SIG-M5 (cell line): ENCODE results near the gene UNCX.
"Not testable (repeated sequence)": the region's sequence is repeated elsewhere in the genome, so short reads cannot be mapped to it uniquely, and the experiment has no call there.

ENCODE experiments used
- DNase-seq: peaks from one replicate; lab custom pipeline; 2025; lab: John Stamatoyannopoulos, UW

The UNCX gene

DNA sequence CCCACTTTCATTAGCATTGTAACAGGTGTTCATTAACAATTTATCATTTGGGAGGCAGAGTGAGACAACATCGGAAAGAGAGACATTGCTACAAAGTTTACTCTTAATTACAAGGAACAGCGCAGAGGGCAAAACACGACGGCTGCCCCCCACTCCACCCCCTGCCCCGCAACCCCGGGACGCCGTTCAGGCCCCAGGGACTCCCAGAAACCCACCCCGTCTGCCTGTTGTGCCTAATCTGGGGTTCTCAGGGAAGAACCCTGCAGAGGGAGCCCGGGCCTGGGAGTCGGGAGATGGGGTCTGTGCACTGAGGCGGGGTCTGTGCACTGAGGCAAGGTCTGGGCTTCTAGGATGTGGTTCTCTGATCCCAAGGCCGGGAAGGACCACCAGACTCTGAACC, 25.2 kb downstream of the UNCX start:
- DNase-seq, result no peak

DNA sequence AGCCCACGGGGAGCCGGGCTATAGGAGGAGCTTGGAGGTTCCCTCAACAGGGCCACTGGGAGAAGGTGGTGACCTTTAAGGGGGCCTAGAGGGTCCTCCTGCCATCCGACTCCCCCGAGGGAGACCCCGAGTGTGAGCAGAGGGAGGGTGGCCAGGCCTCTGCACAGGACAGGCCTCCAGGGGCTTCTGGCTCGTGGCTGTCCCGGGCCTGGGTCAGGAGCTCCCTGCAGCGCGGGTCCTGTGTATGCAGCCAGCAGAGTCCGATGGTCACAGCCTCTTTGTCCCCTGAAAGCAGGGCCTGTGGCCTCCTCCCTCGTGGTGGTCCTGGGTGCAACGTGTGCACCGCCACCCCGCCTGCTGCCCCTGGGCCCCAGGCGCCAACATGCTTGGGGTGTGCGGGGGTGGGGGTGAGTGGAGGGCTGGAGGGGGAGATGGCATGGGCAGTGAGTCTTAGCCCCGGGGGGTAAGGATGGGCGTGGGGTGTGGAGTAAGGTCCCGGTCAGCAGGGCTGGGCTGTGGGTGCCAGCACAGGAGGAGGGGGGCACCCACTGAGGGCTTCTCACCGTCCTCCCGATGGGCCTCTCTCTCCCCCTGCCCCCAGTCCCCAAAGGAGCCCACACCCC, 27.1 kb downstream of the UNCX start:
- no peak for DNase-seq

DNA sequence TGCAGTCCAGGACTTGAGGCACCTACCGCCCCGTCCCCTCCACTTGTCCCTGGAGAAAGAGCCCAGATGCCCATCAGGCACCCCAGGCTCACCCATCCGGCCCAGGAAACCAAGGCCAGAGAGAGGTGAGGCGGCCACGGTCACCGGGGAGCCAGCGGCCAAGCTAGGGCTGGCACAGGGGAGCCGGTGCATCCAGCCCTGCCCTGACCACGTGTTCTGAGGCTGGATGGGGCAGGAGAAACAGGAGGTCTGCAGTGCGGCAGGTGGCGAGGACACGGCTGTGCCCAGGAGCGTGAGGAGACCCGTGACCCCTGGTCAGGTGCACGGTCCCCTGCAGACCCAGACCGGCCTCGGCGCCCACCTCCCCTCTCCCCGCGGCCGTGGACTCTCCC, 27.6 kb downstream of the UNCX start:
- no peak for DNase-seq

DNA sequence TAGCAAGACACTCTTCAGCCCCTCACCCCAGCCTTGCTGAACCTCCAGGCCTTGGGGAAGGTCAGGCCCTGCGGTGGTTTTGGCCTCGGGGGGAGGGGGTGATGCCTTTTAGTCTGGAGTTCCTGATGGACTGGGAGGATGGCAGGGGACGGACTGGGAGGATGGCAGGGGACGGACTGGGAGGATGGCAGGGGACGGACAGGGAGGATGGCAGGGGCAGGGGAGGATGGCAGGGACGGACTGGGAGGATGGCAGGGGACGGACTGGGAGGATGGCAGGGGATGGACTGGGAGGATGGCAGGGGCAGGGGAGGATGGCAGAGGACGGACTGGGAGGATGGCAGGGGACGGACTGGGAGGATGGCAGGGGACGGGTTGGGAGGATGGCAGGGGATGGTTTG, 28.4 kb downstream of the UNCX start:
- not testable (repeated sequence) for DNase-seq

DNA sequence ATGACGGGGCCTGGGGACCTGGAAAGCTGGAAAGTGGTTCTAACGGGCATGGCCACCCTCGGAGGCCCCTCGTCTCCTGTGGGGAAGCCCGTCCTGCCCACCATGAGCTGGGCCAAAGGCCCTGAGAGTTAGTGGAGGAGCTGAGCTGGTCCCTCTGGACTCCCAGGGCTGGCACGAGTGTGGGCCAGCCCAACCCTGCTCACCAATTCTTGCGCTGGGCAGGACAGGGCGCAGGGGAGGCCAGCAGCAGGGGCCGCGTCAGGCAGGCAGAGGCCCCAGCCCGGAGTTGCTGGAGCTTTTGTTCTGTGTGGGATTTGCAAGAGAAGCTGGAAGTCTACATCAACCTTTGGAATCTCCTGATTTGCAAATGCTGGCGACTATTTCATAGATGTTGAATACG, 29.8 kb downstream of the UNCX start:
- no peak for DNase-seq

DNA sequence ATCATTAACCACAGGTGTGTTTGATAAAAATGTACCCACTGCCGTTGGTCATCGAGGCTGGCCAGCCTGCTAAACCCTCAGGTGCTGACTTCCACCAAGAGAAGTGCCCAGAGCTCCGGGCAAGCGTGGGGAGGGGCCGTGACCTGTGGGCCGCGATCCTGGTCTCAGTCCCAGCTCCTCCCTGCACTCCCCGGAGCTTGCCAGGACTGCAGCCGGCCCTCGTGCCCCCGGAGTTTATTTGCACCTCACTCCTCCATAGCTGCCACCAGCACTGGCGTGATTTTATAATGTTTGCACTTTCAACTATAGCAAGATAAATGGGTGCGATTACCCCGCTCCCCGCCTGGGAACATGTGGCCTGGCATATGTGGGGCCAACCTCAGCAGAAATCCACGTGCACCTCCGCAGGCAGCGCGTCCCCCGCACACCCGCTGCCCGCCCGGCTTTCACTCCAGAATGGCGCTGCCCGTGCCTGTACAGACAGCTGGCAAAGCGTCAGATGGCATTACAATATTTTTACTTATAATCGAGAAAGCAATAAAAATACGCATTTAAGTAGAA, 30.8 kb downstream of the UNCX start:
- no peak for DNase-seq

DNA sequence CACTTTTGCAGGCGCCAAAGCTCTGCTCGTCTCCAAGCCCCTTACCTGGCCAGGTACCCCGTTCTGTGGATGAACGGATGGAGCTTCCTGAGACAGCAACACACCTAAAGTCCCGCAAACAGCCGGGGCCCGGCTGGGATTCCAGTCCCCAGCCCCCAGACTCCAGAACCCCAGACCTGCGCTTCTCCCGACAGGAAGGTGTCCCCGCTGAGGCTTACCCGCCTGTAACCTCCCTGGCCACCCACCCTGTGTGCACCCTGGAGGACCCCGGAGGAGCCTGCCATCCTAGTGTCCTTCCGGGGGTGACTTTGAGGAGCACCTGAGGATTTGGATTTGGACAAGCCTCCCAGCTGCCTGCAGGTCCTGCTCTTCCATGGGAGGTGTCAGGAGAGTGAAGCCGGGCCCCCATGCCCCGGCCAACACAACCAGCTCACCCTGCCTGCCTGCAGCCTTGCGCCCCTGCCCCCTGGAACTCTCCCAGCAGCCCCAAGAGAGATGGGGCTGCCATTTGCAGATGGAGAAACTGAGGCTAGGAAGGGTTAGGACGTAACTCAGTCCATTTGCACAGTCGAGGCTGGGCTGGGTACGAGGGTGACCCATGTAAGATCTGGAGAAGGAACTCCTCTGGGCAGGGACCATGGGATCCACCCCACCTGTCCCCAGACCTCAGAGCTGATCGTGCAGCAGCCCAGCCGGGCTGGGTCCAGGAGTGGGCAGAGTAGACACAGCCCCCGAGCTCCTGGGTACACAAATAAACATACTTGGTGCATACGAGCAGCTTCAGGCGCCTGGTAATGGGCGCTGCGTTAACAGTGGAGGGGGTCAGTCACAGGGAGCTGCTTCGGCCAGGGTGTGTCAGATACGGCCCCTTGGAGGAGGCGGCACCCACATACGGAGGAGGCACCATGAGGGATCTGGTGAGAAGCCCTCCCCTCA, 31.9 kb downstream of the UNCX start:
- DNase-seq, result no peak

DNA sequence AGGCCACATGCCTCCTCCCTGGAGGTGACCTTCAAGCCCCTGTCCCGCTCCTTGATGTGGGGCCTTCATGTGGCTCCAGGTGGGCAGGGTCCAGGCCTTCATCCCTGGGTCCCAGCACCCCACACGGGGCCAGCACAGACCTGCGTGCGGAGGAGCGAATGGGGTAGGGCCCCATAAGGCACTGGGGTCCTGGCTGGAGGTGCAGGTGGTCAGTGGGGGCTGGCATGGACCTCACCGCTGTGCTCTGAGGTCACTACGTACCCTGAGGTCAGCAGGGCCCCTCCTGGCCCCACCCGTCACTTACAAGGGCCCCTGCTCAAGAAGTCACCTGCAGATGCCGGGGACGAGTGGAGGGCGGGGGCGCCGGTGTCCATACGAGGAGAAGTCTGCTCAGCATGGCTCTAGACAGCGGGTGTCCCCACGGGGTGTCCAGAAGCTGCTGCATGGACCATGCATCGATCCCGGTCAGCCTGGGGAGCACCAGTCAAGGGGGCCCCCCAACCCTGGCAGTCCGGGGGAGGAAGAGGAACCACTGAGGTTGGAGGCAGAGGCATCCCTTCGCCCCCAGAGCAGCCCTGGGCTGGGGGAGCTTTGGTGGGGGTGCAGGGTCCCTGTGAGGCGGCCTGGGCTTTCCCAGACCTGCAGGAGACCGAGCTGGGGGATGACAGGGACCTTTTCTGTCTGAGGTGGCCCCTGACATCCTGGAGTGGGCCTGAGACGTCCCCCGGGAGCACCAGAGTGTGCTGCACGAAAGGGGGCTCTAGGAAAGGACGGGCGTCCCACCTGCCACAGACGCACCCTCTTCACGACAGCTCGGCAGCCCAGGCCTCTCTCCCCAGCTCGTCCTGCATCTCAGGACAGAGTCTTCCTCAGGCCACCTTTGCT, 34.6 kb downstream of the UNCX start:
- no peak for DNase-seq

DNA sequence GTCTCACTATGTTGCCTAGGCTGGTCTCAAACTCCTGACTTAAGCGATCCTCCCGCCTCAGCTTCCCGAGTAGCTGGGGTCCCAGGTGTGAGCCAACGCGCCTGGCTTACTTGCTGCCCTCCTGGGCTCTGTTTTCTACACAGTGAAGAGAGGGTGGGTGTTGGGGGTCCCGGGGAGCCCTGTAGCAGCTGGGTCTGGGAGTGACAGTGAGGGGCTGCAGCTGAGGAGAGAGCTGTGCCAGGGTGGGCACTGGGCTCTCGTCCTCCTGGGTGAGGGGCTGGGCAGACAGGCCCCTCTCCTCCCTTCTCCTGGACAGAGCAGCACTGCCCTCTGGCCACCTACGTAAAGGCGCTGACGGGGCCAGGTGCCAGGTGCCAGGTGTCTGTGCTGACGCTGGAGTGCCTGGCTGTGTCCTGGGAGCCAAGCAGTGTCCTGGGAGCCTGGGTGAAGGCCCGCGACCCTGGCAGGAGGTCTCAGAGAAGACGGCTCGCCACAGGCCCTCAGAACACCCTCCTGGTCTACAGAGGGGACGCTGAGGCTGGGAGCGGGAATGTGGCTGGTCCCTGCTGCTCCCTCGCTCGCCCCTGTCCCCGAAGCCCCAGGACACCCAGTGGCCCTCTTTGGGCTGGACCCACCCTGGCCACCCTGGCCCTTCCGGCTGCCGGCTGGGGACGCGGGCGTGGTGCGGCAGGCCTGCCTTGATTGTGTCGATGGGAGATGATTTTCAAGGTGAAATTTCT, 35.6 kb downstream of the UNCX start:
- no peak for DNase-seq

DNA sequence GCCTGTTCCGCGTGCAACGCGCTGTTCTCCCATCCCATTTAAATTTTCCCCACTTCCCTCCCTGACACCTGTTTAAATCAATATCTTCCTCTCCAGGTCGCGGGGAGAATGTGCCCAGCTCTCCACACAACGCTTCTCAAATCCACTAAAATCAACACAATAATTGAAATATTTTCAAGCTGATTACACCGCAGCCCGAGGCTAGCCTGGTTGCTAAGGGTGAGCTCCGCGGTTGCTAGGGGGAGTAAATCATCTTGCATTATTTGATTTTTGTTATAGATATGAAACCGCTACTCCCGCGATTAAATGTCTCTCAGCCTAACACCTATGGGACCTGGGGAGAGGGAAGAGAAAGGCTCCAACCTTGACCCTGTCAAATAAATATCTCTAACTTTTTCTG, 36.2 kb downstream of the UNCX start:
- DNase-seq, result no peak

DNA sequence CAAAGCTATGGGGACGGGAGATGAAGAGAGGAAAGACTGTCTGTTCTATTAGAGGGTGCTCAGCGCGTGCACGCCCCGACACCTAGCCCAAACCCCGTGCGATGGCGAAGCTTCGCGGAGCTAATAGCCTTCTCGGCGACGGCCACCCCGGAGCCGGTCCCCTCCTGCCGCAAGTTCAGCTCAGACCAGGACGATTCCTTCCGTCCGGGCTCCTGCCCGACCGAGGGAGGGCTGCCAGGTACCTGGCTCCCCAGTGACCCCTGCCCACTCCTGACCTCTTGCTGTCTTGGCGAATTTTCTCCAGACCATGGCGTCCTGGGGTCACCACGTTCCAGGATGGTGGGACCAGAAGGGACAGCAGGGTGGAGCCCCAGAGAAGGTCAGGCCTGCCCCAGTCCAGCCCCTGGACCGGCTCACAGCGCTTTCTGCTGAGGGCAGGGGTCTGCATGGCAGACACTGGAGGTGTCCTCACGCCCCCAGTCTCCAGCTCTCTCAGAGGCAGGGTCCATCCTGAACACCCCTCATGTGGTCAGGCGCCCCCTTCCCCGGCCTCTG, 36.7 kb downstream of the UNCX start:
- no peak for DNase-seq

DNA sequence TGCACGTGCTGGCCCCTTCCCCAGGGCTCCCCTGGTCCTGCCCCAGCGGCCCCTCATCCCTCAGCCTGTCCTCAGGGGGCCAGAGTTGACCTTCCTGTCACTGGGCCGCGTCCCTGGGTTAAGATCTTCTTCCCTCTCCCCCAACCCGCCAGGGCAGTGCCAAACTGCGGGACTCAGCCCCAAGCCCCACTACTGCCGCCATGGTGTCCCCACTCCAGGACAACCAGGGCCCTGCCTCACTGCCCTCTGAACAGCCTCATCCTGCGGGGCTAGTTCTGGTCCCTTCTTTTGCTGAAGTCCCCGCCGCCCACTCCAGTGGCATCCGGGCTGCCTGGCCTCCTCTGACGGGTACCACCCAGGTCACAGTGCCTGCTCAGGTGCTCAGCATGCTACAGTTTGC, 37.5 kb downstream of the UNCX start:
- no peak for DNase-seq

DNA sequence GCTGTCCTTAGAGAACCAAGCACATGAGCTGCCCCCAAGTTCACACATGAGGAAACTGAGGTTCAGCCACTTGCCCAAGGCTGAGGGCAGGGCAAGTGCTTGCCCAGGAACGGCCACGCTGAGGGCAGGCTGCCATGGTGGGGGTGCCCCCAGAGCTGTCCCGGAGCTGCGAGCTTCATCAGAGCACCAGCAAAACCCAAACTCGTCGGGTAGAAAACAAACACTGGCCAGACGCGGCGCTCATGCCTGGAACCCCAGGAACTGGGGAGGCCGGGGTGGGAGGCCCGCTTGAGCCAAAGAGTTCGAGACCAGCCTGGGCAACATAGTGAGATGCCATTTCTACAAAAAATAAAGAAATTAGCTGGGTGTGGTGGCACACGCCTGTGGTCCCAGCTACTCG, 38.4 kb downstream of the UNCX start:
- no peak for DNase-seq

DNA sequence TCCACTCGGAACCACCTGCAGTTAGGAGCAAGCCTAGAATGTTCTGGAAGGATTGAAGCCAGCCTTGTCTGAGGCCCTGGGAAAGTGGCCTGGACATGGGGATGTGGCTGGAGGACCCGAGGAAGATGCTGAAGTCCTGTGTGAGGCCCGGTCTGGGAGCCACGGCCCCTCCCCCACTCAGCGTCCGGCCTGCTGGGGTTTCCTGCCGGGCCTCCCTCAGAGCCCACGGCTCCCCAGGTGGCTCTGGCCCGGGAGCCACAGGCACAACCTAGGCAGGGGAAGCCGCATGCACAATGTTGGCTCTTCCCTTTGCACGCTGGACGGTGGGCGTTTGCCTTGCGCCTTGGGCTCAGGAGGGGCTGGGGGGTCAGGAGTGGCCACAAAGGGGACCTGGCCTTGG, 39.0 kb downstream of the UNCX start:
- DNase-seq, result no peak

DNA sequence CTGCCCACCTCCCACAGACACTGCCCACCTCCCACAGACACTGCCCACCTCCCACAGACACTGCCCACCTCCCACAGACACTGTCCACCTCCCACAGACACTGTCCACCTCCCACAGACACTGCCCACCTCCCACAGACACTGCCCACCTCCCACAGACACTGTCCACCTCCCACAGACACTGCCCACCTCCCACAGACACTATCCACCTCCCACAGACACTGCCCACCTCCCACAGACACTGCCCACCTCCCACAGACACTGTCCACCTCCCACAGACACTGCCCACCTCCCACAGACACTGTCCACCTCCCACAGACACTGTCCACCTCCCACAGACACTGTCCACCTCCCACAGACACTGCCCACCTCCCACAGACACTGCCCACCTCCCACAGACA, 39.5 kb downstream of the UNCX start:
- not testable (repeated sequence) for DNase-seq

DNA sequence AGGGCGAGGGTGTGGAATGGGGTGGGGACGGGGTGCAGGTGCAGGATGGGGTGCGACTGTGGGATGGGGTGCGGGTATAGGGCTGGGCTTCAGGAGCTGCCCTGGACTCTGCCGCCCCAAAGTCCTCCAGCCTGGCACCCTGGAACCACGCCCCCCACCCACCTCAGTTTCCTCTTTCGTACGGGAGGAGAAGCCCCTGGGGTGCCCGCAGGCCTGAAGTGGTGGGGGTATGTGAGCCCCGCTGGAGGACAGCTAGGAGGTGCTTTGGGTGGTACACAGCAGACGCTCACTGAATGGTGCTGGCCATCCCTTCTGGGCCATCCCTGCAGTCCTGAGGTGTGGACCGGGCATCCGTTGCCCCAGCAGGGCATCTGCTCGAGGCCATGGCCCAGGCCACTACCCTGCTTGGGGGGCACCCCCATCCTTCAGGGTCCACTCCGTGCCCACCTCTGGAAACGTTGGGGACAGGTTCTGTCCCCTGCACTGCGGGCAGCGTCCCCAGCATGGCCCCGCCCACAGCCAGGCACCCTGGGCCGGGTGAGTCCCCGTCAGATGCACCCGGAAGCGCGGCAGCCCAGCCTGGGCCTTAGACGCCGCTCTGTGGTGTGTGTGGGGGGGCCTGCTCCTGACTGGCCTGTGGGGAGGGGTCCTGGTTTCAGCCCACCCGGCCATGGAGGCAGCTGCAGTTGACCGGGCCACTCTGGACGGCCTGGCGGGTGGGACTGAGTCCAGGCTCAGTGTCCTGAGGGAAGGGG, 41.6 kb downstream of the UNCX start:
- no peak for DNase-seq

DNA sequence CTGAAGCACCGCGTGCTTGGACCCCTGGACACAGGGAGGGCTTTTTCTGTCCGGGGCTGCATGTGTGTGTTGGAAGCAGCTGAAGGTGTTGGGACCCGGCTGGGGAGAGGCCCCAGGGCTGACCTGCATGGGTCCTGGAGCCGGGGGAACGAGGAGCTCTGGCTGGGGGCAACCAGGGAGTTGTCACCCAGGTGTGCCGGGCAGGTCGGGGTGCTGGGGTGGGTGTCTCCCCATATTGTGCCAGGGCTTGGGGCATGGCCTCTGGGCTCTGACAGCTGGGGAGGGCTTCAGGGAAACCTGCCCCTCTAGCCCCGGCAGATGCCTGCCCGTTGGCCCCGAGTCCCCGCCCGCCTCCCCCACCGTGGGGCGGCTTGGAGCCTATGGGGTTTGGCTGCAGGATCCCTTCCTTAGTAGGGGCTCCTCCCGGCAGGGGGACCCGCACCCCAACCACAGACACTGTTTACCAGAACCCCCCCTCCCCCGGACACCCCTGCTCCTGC, 42.3 kb downstream of the UNCX start:
- no peak for DNase-seq

DNA sequence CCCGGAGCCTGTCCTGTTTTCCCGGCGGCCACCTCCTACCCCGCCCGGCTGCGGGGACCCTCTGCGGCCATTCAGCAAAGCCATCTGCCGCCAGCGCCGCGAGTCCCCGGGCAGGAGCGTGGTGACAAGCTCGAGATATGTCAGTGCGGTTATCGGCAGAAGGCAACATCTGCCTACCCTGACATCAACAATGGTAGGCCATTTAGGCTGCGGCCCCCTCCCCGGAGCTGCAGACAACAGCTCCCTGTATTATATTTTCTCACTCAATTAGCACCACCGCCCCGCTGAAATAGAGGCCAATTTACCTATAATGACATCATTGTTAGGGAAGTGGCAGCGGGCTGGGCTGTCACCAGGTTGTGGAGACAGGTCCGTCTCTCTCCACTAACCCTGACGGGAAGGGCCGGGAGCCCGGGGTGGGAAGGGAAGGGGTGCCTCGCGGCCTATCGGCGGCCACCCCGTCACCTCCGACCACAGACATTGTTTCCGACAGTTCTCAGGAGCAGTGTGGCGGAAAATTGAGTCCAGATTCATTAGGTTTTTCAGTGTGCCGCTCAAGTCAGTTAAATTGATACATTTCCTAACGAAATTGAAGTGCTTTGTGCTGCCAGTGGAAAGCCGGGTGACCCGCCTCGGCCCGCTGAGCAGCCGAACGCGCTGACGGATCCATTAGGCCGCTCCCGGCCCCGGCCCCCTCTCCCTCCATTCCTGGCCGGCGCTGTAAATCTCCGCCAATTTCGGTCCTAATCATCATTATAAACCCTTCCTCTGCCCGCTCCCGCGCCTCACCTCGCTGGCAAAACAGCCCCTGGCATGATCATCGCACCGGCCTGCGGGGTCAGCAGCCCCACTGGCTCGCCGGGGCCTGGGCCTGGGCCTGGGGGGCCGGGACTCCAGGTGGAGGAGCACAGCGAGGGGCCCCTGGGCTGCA, 43.0 kb downstream of the UNCX start:
- DNase-seq, result no peak

DNA sequence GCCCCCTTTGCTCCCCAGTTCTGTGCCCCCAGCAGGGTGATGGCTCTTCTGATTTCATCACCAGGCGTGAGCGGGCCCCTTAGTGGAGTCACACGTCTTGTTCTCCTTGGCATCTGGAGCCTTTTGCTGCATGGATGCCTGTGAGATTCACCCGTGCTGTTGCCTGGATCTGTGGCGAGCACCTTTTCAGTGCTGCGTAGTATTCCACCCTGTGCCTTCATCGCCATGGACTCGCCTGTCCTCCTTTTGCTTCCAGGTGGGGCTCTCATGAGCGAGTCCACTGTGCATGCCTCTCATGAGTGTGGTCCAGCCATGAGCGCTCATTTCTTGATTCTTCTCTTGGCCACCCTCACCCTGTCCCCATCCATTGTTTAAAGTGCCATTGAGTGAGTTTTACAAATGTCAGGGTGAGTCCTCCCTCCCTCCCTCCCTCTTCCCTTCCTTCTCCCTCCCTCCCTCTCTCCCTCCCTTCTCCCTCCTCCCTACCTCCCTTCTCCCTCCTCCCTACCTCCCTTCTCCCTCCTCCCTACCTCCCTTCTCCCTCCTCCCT, 44.0 kb downstream of the UNCX start:
- no peak for DNase-seq
